Measurements from ENCODE around the gene APPL2.
"Not testable (repeated sequence)": the region's sequence is repeated elsewhere in the genome, so short reads cannot be mapped to it uniquely, and the experiment has no call there.

DNA sequence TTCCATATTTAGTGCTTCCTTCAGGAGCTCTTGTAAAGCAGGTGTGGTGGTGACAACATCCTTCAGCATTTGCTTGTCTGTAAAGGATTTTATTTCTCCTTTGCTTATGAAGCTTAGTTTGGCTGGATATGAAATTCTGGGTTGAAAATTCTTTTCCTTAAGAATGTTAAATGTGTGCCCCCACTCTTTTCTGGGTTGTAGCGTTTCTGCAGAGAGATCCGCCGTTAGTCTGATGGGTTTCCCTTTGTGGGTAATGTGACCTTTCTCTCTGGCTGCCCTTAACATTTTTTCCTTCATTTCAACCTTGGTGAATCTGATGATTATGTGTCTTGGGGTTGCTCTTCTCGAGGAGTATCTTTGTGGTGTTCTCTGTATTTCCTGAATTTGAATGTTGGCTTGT lies 52.6 kb downstream of the APPL2 start:
- TF ChIP-seq, protein P1, sequence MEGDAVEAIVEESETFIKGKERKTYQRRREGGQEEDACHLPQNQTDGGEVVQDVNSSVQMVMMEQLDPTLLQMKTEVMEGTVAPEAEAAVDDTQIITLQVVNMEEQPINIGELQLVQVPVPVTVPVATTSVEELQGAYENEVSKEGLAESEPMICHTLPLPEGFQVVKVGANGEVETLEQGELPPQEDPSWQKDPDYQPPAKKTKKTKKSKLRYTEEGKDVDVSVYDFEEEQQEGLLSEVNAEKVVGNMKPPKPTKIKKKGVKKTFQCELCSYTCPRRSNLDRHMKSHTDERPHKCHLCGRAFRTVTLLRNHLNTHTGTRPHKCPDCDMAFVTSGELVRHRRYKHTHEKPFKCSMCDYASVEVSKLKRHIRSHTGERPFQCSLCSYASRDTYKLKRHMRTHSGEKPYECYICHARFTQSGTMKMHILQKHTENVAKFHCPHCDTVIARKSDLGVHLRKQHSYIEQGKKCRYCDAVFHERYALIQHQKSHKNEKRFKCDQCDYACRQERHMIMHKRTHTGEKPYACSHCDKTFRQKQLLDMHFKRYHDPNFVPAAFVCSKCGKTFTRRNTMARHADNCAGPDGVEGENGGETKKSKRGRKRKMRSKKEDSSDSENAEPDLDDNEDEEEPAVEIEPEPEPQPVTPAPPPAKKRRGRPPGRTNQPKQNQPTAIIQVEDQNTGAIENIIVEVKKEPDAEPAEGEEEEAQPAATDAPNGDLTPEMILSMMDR (IDR thresholded peaks at IDR 0.05) = not testable (repeated sequence)
- TF ChIP-seq POLR2A (IDR thresholded peaks at IDR 0.05) = not testable (repeated sequence)

All from testis (tissue), 2 donors.